Uterus (tissue), 4 donors: Measurements from ENCODE around the gene SH3TC1. TPM values are rescaled to one million over a fixed set of nuclear protein-coding genes. Genes with fewer than 3 reads are reported as not detected.

Experiments
- DNase-seq, 2 donors: peaks; one replicate each; pipeline ENCODE4 v3.0.0-alpha.2; 2019 to 2020
- H3K27ac ChIP-seq, 2 donors: fragments of 200-600 bp; sonication (generic); 1 replicate in 1 of 2; 2 replicates in 1 of 2; pipeline ENCODE4 v1.5.1; 2016 to 2018
- H3K27me3 ChIP-seq, 2 donors: fragments of 200-600 bp; sonication (generic); one replicate each; pipeline ENCODE4 v1.5.1; 2018 to 2019; ENCODE audit warnings: control low read depth in 1 of 2
- H3K36me3 ChIP-seq, 2 donors: fragments of 200-600 bp; sonication (generic); one replicate each; pipeline ENCODE4 v1.5.1; 2019; ENCODE audit warnings: control low read depth in 1 of 2
- H3K4me1 ChIP-seq, 2 donors: fragments of 200-600 bp; sonication (generic); one replicate each; pipeline ENCODE4 v1.5.1; 2018 to 2019; ENCODE audit warnings: control low read depth in 1 of 2
- H3K4me3 ChIP-seq, 2 donors: fragments of 200-600 bp; sonication (generic); 1 replicate in 1 of 2; 2 replicates in 1 of 2; pipeline ENCODE4 v1.5.1; 2018 to 2019; ENCODE audit warnings: mild to moderate bottlenecking in 1 of 2
- H3K9me3 ChIP-seq, 2 donors: fragments of 200-600 bp; sonication (generic); one replicate each; pipeline ENCODE4 v1.5.1; 2019; ENCODE audit warnings: control low read depth in 1 of 2
- POLR2A ChIP-seq, 2 donors: fragments of 450-650 bp; IDR thresholded peaks; one replicate each; pipeline ENCODE4 v1.6.1; 2016; ENCODE audit warnings: antibody characterized with exemption in 2 of 2, mild to moderate bottlenecking in 1 of 2, moderate library complexity in 1 of 2
- intact Hi-C: fragments of 100-400 bp; cut with DNase I; formaldehyde crosslinking; loops from one replicate; pipeline ENCODE4 v1.15.1; 2023; ENCODE audit warnings: low total_unique reads
- total RNA-seq, 4 donors: library from RNA; depleted of rRNA in 3 of 4; stranded (reverse); fragments of >200 nt in 3 of 4; gene quantifications; one replicate each; pipeline versions ENCODE4 v1.1.0 to v1.2.4, GENCODE V29; 2014 to 2023
- TF ChIP-seq, protein P1 (sequence below), 4 experiments: fragments of 200-600 bp in 2 of 4; fragments of 450-650 bp in 2 of 4; sonication (generic) in 2 of 4; IDR thresholded peaks; one replicate each; pipeline ENCODE4 v1.5.1; 2016 to 2019; ENCODE audit warnings: antibody characterized with exemption in 4 of 4, mild to moderate bottlenecking in 2 of 4, moderate library complexity in 1 of 4
- donor health status: DM: yes; HTN: yes; CAD: no.

Gene SH3TC1
- total RNA-seq, 4 donors from 2014 or later, result 5.1 to 16.4 (median 11.3) TPM

DNA sequence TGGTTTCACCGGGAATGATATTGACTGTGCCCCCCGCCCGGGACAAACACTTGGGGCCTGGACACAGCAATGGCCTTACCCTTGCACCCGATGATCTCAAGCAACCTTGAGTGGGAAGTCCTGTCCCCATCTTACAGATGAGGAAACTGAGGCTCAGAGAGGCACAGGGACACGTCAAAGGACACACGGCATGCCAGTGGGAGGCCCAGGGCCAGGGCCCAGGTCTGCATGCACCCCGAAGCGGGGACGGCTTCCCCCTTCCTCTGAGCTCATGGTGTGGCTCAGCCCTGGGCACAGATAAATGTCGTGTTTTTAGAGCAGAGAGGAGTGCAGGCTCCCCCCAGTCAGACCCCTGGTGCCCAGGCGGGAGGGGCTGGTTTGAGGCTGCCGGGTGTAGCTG is 36.6 kb downstream of the SH3TC1 start:
- no peaks in the 10 kb centered on the region for H3K36me3 ChIP-seq
- no peak overlapping the region for H3K4me3 ChIP-seq
- intact Hi-C loops, result no loop called here

DNA sequence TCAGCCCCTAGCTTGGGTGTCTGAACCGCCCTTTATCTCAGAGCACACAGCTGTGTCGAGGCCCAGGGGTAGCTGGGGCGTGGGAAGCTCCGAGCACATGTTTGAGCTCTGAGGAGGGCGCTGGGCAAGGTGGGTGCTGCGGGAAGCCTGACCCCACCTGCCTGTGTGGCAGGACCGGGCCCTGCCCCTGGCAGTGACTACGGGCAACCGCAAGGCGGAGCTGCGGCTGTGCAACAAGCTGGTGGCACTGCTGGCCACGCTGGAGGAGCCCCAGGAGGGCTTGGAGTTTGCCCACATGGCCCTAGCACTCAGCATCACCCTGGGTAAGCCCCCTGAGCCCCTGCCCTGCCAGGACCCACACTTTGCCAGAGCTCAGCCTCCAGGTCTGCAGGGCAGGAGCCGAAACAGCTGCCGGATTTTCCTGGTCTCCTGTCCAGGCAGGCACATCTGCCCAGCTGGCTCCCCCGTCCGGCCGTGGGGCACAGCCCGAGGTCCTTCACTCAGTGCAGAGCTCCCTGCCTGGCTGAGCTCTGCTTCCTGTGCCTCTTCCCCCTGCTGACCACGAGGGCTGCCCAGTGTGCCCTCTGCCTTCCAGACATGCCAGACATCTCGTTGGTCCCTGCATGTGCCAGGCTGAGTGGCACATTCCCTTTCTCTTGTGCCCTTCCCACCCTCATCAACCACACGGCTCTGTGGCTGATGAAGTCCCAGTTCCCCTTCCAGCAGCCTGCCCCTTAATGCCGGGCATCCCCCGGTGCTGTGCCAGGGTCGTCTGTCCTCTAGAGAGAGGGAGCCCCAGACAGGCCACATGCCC is 37.2 kb downstream of the SH3TC1 start:
- no peak overlapping the region for H3K27ac ChIP-seq
- TF ChIP-seq, protein P1, sequence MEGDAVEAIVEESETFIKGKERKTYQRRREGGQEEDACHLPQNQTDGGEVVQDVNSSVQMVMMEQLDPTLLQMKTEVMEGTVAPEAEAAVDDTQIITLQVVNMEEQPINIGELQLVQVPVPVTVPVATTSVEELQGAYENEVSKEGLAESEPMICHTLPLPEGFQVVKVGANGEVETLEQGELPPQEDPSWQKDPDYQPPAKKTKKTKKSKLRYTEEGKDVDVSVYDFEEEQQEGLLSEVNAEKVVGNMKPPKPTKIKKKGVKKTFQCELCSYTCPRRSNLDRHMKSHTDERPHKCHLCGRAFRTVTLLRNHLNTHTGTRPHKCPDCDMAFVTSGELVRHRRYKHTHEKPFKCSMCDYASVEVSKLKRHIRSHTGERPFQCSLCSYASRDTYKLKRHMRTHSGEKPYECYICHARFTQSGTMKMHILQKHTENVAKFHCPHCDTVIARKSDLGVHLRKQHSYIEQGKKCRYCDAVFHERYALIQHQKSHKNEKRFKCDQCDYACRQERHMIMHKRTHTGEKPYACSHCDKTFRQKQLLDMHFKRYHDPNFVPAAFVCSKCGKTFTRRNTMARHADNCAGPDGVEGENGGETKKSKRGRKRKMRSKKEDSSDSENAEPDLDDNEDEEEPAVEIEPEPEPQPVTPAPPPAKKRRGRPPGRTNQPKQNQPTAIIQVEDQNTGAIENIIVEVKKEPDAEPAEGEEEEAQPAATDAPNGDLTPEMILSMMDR (IDR thresholded peaks at IDR 0.05), result no peak
- TF ChIP-seq POLR2A (IDR thresholded peaks at IDR 0.05), result no peak
- H3K4me1 ChIP-seq, result no peaks in the 10 kb centered on the region
- H3K27me3 ChIP-seq, result no peaks in the 10 kb centered on the region
- H3K9me3 ChIP-seq, result no peaks in the 10 kb centered on the region
- no peaks in the 10 kb centered on the region for H3K36me3 ChIP-seq
- intact Hi-C loops, result no loop called here
- no peak overlapping the region for H3K4me3 ChIP-seq
- no peak for DNase-seq

More for the DNA sequence above, 36.6 kb downstream of the SH3TC1 start:
- Histone ChIP-seq H3K4me1 (no peaks in the 10 kb centered on the region), H3K27ac (no peak overlapping the region), H3K27me3 (no peaks in the 10 kb centered on the region), H3K9me3 (no peaks in the 10 kb centered on the region)
- no peak for DNase-seq
- TF ChIP-seq, protein P1 (IDR thresholded peaks at IDR 0.05), result no peak
- no peak for TF ChIP-seq POLR2A (IDR thresholded peaks at IDR 0.05)

DNA sequence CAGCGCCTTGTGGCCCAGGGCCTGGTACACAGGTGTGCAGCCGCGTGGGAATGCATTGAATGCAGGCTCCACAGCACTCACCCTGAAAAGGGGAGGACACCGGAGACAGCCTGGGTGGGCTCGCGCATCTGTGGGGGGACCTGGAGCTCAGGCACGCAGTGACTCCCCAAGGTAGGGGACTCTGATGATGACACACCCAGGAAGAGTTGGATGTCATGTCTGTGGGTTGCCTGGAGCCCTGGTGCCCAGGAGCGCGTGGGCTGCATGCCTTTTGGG is 37.8 kb downstream of the SH3TC1 start:
- intact Hi-C loops, result no loop called here
- H3K27ac ChIP-seq, result no peak overlapping the region
- TF ChIP-seq, protein P1 (IDR thresholded peaks at IDR 0.05), result no peak
- no peak for TF ChIP-seq POLR2A (IDR thresholded peaks at IDR 0.05)
- H3K4me1 ChIP-seq, result no peaks in the 10 kb centered on the region
- H3K27me3 ChIP-seq, result no peaks in the 10 kb centered on the region
- no peak overlapping the region for H3K4me3 ChIP-seq
- no peak for DNase-seq
- no peaks in the 10 kb centered on the region for H3K36me3 ChIP-seq
- H3K9me3 ChIP-seq, result no peaks in the 10 kb centered on the region

DNA sequence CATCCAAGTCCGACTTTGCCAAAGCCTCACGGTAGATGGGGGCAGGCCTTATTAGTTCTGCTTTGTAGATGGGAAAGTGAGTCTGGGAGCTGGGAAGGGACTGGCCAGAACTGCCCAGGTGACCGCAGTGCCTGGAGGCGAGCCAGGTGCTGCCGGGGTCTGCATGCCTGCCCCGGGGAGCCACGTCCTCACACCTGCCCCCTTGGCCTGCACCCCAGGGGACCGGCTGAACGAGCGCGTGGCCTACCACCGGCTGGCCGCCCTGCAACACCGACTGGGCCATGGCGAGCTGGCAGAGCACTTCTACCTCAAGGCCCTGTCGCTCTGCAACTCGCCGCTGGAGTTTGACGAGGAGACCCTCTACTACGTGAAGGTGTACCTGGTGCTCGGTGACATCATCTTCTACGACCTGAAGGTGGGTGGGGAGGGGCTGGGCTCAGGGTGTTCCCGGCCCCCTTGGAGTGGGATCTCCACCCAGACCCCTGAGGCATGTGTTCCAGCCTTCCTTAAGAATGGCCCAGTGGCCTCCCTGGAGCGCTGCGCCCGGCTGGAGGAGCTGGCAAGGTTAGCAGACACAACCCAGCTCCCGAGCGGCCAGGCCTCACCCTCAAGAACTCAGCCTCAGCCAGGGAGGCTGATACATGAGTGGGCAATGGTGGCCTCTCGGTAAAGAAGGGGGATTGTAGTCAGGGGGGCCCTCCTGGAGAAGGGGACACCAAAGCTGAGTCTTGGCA is 38.3 kb downstream of the SH3TC1 start:
- no peak for TF ChIP-seq POLR2A (IDR thresholded peaks at IDR 0.05)
- TF ChIP-seq, protein P1 (IDR thresholded peaks at IDR 0.05), result no peak
- H3K27me3 ChIP-seq, result no peaks in the 10 kb centered on the region
- intact Hi-C loops, result no loop called here
- no peak for DNase-seq
- H3K36me3 ChIP-seq, result no peaks in the 10 kb centered on the region
- no peak overlapping the region for H3K4me3 ChIP-seq
- H3K9me3 ChIP-seq, result no peaks in the 10 kb centered on the region
- H3K4me1 ChIP-seq, result peaks cover 0 to 2% of the 10 kb centered on the region in 2 donors
- H3K27ac ChIP-seq, result no peak overlapping the region

DNA sequence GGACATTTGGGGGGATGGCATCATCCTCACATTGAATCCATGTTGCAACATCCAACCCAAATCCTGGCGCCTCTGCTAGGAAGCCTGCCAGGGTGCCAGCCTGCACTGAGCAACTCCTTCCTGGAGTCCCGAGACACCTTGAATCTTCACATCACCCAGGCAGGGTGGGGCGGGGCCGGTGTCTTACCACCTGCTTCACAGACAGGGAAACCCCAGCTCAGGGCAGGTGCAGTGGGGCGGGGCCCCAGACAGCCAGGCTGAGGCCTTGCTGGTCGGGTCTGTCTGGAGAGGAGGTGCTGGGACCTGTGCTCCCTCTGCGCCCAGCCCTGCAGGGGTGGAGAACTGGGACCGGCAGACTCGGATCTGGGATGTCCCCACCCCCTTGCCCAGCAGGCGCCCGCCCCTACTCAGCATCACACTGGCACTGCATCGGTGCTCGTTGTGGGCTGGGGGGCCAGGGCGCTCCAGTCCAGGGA is 39.0 kb downstream of the SH3TC1 start:
- peaks cover 0 to 3% of the 10 kb centered on the region in 2 donors for H3K4me1 ChIP-seq
- no peak for DNase-seq
- no peak overlapping the region for H3K27ac ChIP-seq
- H3K36me3 ChIP-seq, result no peaks in the 10 kb centered on the region
- TF ChIP-seq POLR2A (IDR thresholded peaks at IDR 0.05), result no peak
- TF ChIP-seq, protein P1 (IDR thresholded peaks at IDR 0.05), result no peak
- H3K27me3 ChIP-seq, result no peaks in the 10 kb centered on the region
- H3K4me3 ChIP-seq, result no peak overlapping the region
- no peaks in the 10 kb centered on the region for H3K9me3 ChIP-seq
- intact Hi-C loops, result no loop called here
